SIG-M5 treated with dmso at 0.1 percent for 504 hours (cell line): ENCODE data around the gene ALMS1.
"Not testable (repeated sequence)": the region's sequence is repeated elsewhere in the genome, so short reads cannot be mapped to it uniquely, and the experiment has no call there.

Source experiments
- DNase-seq: peaks from one replicate; lab custom pipeline; 2025; ENCODE audit not compliant: unreplicated experiment; lab: John Stamatoyannopoulos, UW

Gene ALMS1, protein sequence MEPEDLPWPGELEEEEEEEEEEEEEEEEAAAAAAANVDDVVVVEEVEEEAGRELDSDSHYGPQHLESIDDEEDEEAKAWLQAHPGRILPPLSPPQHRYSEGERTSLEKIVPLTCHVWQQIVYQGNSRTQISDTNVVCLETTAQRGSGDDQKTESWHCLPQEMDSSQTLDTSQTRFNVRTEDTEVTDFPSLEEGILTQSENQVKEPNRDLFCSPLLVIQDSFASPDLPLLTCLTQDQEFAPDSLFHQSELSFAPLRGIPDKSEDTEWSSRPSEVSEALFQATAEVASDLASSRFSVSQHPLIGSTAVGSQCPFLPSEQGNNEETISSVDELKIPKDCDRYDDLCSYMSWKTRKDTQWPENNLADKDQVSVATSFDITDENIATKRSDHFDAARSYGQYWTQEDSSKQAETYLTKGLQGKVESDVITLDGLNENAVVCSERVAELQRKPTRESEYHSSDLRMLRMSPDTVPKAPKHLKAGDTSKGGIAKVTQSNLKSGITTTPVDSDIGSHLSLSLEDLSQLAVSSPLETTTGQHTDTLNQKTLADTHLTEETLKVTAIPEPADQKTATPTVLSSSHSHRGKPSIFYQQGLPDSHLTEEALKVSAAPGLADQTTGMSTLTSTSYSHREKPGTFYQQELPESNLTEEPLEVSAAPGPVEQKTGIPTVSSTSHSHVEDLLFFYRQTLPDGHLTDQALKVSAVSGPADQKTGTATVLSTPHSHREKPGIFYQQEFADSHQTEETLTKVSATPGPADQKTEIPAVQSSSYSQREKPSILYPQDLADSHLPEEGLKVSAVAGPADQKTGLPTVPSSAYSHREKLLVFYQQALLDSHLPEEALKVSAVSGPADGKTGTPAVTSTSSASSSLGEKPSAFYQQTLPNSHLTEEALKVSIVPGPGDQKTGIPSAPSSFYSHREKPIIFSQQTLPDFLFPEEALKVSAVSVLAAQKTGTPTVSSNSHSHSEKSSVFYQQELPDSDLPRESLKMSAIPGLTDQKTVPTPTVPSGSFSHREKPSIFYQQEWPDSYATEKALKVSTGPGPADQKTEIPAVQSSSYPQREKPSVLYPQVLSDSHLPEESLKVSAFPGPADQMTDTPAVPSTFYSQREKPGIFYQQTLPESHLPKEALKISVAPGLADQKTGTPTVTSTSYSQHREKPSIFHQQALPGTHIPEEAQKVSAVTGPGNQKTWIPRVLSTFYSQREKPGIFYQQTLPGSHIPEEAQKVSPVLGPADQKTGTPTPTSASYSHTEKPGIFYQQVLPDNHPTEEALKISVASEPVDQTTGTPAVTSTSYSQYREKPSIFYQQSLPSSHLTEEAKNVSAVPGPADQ (N-terminal part only)

GRCh38 chr2:73385504-73386341 is at the start of gene ALMS1:
ALMS1 (plus strand) TSS chr2:73385836; CDS start chr2:73385869, 33 bp downstream.
- DNase-seq, result peak; percentile 92

- peak; percentile 59 for DNase-seq
Observed at GRCh38 chr2:73337828-73338227, 47.8 kb upstream of the ALMS1 start.

GRCh38 chr2:73339201-73339600 is 46.4 kb upstream of the ALMS1 start:
- DNase-seq, result no peak

DNA sequence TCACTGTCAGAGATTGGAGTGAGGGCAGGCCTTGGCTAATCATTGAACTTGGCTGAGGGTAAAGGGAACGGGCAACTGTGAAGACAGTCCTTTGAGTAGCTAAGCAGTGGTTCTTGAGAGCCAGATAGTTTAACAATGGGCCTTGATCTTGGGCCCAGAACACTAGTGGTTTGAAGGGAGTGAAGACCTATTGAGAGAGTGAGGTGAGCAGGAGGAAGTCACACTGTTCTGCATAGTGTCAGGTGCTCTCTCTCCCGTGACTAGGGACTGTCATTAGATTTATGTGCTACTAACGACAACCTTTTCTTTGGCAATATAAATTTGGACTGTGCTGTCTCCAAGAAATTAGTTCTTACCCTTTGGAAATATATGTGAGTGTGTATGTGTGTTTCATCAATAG is 44.6 kb upstream of the ALMS1 start:
- DNase-seq, result no peak

GRCh38 chr2:73343992-73344391 is 41.6 kb upstream of the ALMS1 start:
- DNase-seq, result no peak

DNA sequence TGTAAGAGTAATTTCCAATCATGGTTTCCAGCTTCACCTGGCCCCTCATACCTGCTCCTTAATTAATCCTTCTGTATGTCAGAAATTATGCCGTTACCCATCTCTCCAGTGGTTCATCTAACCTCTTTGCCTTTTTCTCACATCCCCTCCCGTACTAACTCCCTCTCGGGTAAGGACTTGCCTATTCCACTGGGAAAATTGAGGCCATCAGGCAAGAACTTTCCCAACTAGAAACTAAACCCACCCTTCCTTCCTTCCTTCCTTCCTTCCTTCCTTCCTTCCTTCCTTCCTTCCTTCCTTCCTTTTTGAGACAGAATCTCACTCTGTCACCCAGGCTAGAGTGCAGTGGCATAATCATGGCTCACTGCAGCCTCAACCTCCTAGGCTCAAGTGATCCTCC is 40.9 kb upstream of the ALMS1 start:
- DNase-seq, result not testable (repeated sequence)

- DNase-seq, result no peak
Observed at GRCh38 chr2:73350035-73350691, 35.5 kb upstream of the ALMS1 start.

- DNase-seq, result no peak
Observed at GRCh38 chr2:73356097-73356496, 29.5 kb upstream of the ALMS1 start.

DNA sequence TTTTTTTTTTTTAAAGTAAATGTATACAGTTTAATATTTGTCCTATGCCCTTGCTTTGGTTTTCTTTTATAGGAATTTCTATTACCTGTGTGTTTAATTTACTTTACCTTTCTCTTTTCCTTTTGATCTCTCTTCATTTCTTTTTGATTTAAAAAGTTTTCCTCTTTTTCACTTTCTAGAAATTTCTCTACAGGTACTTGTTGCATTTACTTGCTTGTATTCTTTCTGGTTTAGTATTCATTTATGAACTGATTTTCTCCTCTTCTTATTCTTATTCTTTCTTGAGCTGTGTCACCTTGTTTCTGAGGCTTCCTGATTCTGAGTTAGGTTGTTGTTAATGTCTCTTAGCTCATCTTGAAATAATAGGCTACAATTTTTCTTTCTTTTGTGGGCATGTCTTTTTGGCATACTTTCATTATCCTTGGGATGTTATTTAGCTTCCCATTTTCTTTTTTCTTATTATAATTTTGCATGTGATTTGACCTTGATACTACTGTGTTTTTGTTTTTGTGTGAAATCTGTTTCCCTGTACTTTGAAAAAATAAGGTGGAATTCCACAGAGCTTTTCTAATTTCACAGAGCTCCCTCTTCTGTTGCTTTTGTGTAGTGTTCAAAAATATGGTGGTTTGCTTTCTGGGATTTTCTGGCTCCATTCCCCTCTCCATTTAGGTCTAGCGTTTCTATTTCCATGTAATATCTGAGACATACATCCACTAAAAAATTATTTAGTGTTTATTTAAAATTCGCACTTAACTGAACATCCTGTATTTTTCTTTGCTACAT is 25.5 kb upstream of the ALMS1 start:
- peak; percentile 16 for DNase-seq

- DNase-seq, result no peak
Observed at GRCh38 chr2:73366060-73366459, 19.6 kb upstream of the ALMS1 start.

GRCh38 chr2:73368781-73369180 is 16.9 kb upstream of the ALMS1 start:
- DNase-seq, result peak; percentile 41

GRCh38 chr2:73370348-73370747 is 15.3 kb upstream of the ALMS1 start:
- no peak for DNase-seq

DNA sequence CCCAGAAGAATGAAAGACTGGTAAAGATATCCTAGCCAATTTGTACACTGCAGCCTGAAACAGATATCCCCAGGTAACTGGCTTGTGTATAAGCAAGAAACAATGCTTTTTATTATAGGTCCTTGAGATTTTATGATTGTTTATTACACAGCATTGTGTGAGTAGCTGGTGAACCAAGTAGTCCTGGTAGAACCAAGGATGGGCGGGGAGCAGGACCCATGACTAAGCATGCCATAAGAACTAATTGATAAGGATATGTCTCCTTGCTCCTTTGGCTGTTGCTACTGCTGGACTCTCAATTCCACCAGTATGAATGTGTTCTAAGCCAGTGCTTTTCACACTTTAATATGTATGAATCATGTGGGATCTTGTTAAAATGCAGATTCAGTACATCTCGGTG is 12.3 kb upstream of the ALMS1 start:
- DNase-seq, result no peak

DNA sequence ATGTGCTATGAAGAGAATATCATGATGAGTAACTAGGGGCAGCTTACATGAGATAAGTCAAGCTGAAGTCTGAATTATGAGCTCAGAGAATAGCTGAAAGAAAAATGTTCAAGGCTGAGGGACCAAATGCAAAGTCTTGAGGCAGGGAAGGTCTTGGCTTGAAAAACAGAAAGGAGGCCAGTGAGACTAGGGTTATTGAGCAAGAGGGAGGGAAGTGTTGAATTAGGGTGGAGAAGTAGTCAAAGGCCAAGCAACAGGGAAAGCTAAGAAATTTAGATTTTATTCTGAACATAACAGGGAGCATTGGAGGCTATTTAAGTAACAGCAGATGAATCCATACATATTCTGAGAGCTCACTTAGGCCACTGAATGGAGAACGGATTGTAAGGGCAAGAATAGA is 11.4 kb upstream of the ALMS1 start:
- DNase-seq, result no peak

DNA sequence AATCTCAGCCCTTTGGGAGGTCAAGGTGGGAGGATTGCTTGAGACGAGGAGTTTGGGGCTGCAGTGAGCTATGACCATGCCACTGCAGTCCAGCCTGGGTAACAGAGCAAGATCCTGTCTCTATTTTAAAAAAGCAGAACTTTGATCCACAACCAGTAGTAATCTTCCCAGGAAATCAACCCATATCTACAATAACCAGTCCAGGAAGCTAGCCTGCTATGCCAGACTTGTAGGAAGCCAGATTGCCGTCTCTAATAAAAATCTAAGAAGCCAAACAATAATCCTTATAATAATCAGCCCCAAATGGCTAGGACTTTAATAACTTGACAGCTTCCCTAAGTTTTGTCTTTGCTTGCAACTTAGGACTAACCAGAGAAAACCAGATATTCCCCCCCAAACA is 9.0 kb upstream of the ALMS1 start:
- DNase-seq, result no peak

DNA sequence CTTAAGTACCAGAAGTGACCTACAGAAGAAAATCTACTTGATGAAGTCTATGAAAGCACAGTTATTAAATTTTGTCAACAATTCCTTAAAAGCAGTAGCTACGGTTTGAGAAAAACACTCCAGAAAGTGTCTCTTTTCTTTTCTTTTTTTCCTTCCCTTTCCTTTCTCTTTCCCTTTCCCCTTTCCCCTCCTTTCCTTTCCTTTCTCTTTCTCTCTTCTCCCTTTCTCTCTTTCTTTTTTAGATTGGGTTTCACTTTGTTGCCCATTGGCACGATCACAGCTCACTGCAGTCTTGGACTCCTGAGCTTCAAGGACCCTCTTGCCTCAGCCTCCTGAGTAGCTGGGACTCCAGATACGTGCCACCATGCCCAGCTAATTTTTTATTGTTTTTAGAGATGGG is 2.6 kb upstream of the ALMS1 start:
- DNase-seq, result no peak

DNA sequence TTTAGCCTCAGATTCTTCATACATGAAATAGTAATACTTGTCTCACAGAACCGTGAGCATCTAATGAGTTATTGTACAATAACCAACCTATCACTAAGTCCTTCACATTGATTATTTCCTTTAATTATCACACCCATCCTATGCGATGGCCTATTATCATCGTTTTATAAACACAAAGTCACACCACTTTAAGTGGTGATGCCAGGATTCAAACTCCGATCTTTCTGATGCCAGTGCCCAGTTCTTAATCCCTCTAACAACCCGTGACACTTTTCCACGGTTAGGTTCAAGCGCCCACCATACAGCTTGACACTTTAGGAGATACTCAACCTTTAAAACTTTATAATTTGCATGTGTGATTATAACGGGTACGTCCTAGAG is 523 bp upstream of the ALMS1 start:
- no peak for DNase-seq

- no peak for DNase-seq
Observed at GRCh38 chr2:73386342-73386868, 769 bp downstream of the ALMS1 start.
